Keratinocyte (primary cell): Measurements from ENCODE around the gene RPS26.
A peak's percentile ranks its signal among the peaks of the same experiment; 100 is the strongest.

ENCODE experiments used
- EZH2 ChIP-seq: IDR thresholded peaks from one replicate; pipeline ENCODE4 v1.6.1; 2012; ENCODE audit warnings: inconsistent platforms, mild to moderate bottlenecking, low read length, moderate library complexity
- TF ChIP-seq, protein P1 (sequence below), 3 experiments: IDR thresholded peaks in 1 of 3; conservative IDR thresholded peaks in 1 of 3; optimal IDR thresholded peaks in 1 of 3; 2 replicates in 2 of 3; 3 replicates in 1 of 3; pipeline versions ENCODE3 to v1.5.1; 2011; ENCODE audit warnings: low read length in 3 of 3, mild to moderate bottlenecking in 3 of 3, moderate library complexity in 2 of 3, control low read depth in 1 of 3, inconsistent platforms in 1 of 3; ENCODE audit not compliant: insufficient read depth in 2 of 3; ENCODE audit errors: extremely low read depth in 1 of 3

DNA sequence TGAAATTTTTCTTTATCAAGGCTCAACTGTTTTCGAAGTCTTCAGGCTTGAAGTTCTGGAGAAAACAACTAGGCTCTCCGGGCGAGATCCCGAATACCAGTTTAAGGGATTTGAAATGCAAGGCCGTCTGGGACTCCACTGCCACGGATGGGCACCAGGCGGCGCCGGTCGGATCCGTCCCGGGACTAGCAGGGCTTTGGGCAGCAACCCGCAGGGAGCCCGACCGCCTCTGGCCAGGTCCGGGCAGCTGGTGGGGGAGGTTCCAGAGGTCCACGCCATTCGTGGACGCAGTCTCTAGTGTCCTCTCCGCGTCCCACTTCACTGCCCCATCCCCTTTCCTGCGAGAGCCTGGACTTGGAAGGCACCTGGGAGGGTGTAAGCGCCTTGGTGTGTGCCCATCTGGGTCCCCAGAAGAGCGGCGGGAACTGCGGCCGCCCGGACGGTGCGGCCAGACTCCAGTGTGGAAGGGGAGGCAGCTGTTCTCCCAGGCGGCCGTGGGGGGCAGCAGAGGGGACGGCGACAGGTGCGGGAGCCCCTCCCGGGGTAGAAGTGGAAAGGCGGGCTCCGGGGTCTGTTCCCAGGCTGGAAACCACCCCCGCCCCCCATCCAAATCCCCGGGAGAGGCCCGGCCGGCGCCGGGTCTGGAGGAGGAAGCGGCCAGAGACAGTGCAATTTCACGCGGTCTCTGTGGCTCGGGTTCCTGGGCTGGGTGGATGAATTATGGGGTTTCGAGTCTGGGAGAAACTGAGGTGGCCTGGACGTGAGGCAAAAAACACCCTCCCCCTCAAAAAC, 37.4 kb downstream of the RPS26 start:
- no peak for TF ChIP-seq EZH2
- TF ChIP-seq, protein P1, sequence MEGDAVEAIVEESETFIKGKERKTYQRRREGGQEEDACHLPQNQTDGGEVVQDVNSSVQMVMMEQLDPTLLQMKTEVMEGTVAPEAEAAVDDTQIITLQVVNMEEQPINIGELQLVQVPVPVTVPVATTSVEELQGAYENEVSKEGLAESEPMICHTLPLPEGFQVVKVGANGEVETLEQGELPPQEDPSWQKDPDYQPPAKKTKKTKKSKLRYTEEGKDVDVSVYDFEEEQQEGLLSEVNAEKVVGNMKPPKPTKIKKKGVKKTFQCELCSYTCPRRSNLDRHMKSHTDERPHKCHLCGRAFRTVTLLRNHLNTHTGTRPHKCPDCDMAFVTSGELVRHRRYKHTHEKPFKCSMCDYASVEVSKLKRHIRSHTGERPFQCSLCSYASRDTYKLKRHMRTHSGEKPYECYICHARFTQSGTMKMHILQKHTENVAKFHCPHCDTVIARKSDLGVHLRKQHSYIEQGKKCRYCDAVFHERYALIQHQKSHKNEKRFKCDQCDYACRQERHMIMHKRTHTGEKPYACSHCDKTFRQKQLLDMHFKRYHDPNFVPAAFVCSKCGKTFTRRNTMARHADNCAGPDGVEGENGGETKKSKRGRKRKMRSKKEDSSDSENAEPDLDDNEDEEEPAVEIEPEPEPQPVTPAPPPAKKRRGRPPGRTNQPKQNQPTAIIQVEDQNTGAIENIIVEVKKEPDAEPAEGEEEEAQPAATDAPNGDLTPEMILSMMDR (optimal IDR thresholded peaks at IDR 0.05 in 1 of 3, IDR thresholded peaks at IDR 0.05 in 1 of 3, conservative IDR thresholded peaks at IDR 0.05 in 1 of 3; ENCODE audit: extremely low read depth in 1 of 3, insufficient read depth in 2 of 3, low read length in 3 of 3) = peak; percentile 78 to 90 (median 79)
